ENCODE measurements around the gene KLF6.

KLF6 gene

GRCh38 chr10:3789621-3790020 lies 4.6 kb upstream of the KLF6 start:
- no peaks in the 10 kb centered on the region for H3K9me3 ChIP-seq
- H3K36me3 ChIP-seq = peaks cover 3% of the 10 kb centered on the region
- no peak for DNase-seq
- no peak for TF ChIP-seq CTCF (IDR thresholded peaks at IDR 0.05; ENCODE audit: low read depth, low read length)
- no peak overlapping the region for H3K4me3 ChIP-seq (ENCODE audit: low read depth, low read length)
- no peaks in the 10 kb centered on the region for H3K27me3 ChIP-seq
- H3K4me1 ChIP-seq = peaks cover 3% of the 10 kb centered on the region; the same call in 1 of the 2 replicates

GRCh38 chr10:3787816-3788215 lies 2.8 kb upstream of the KLF6 start:
- DNase-seq = no peak
- no peak for TF ChIP-seq CTCF (IDR thresholded peaks at IDR 0.05; ENCODE audit: low read depth, low read length)
- peaks cover 16% of the 10 kb centered on the region for H3K36me3 ChIP-seq
- H3K4me1 ChIP-seq = peaks cover 3% of the 10 kb centered on the region; the same call in 1 of the 2 replicates
- no peak overlapping the region for H3K4me3 ChIP-seq (ENCODE audit: low read depth, low read length)
- H3K27me3 ChIP-seq = no peaks in the 10 kb centered on the region
- no peaks in the 10 kb centered on the region for H3K9me3 ChIP-seq

- H3K9me3 ChIP-seq = no peaks in the 10 kb centered on the region
- no peak overlapping the region for H3K4me3 ChIP-seq (ENCODE audit: low read depth, low read length)
- H3K4me1 ChIP-seq = peaks cover 3% of the 10 kb centered on the region; the same call in 1 of the 2 replicates
- DNase-seq = no peak
- peaks cover 24% of the 10 kb centered on the region for H3K36me3 ChIP-seq
- no peak for TF ChIP-seq CTCF (IDR thresholded peaks at IDR 0.05; ENCODE audit: low read depth, low read length)
- no peaks in the 10 kb centered on the region for H3K27me3 ChIP-seq
These were observed 2.0 kb upstream of the KLF6 start for GRCh38 chr10:3787016-3787400.

- H3K27me3 ChIP-seq = no peaks in the 10 kb centered on the region
- DNase-seq = no peak
- peak overlapping the region; percentile 70 for H3K4me3 ChIP-seq (ENCODE audit: low read depth, low read length)
These were observed 1.4 kb upstream of the KLF6 start for GRCh38 chr10:3786295-3787015.

GRCh38 chr10:3785851-3786271 lies 852 bp upstream of the KLF6 start:
- Histone ChIP-seq H3K4me1 (peaks cover 5% of the 10 kb centered on the region; the same call in 1 of the 2 replicates), H3K27me3 (no peaks in the 10 kb centered on the region), H3K4me3 (ENCODE audit: low read depth, low read length) (peak overlapping the region; percentile 70), H3K9me3 (no peaks in the 10 kb centered on the region), H3K36me3 (peaks cover 35% of the 10 kb centered on the region)
- peak; percentile 67 for DNase-seq
- TF ChIP-seq CTCF (IDR thresholded peaks at IDR 0.05; ENCODE audit: low read depth, low read length) = no peak; the same call in 1 of the 2 replicates

More at GRCh38 chr10:3786295-3787015, 1.4 kb upstream of the KLF6 start:
- no peaks in the 10 kb centered on the region for H3K9me3 ChIP-seq
- no peak for TF ChIP-seq CTCF (IDR thresholded peaks at IDR 0.05; ENCODE audit: low read depth, low read length)
- peaks cover 29% of the 10 kb centered on the region for H3K36me3 ChIP-seq
- peaks cover 3% of the 10 kb centered on the region; the same call in 1 of the 2 replicates for H3K4me1 ChIP-seq

- no peak for TF ChIP-seq CTCF (IDR thresholded peaks at IDR 0.05; ENCODE audit: low read depth, low read length)
- DNase-seq = peak; percentile 97
- peaks cover 5% of the 10 kb centered on the region; the same call in 1 of the 2 replicates for H3K4me1 ChIP-seq
- H3K4me3 ChIP-seq (ENCODE audit: low read depth, low read length) = peak overlapping the region; percentile 99
- peaks cover 40% of the 10 kb centered on the region for H3K36me3 ChIP-seq
- H3K27me3 ChIP-seq = no peaks in the 10 kb centered on the region
- H3K9me3 ChIP-seq = no peaks in the 10 kb centered on the region
These were observed 342 bp upstream of the KLF6 start for GRCh38 chr10:3785251-3785850.

Data from BE2C (cell line).